Glomerular visceral epithelial cell (primary cell): ENCODE results near the gene ZNF433.
A peak's percentile ranks its signal among the peaks of the same experiment; 100 is the strongest.
"Not testable (repeated sequence)": the region's sequence is repeated elsewhere in the genome, so short reads cannot be mapped to it uniquely, and the experiment has no call there.

ENCODE experiments used
- DNase-seq: peaks from one replicate; pipeline ENCODE4 v3.0.0-alpha.2; 2016; ENCODE audit errors: extremely low spot score

The ZNF433 gene

DNA sequence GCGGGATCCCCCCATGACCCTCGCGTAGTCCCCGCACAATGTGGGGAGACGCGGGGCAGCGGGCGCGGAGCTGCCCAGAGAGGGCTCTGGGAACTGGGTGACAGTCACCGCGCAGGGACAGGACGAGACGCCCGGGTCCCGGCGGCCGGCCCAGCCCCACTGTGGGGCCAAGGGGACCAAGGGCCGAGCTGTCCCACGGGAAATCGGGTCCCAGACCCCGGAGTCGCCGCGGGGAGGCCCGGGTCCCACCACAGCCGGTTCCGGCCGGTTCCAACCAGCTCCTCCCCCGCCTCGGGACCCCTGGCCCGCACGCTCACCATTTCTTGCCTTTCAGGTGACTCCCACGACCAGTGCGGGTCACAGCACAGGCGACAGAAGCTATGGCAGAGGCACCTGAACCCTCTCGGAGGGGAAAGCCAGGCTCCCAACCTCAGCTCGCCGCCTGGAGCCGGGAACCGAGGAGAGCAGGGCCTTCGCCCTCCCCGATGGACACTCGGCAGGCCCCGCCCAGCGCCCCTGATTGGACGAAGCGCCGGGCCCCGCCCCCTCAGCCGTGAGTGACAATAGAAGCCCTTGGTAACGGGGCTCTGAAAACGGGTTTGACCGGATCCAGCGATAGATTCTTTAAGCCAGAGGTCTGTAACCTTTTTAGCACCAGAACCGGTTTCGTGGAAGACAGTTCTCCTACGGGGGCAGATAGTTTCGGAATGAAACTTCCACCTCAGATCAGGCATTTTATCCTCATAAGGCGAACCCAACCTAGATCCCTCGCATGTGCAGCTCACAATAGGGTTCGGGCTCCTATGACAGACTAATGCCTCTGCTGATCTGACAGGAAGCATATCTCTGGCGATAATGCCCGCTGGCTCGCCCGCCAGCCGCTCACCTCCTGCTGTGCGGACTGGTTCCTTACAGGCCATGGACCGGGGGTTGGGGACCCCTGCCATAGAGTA lies at the start of gene ZNF433:
Gene ZNF433, minus strand, starts transcription at position 460 of the 953 bp plus-strand sequence. Its CDS starts 140 bp downstream, at position 320.
- peak; percentile 73 for DNase-seq

GRCh38 chr19:12083336-12083735 lies 47.9 kb upstream of the ZNF433 start:
- DNase-seq: not testable (repeated sequence)

DNA sequence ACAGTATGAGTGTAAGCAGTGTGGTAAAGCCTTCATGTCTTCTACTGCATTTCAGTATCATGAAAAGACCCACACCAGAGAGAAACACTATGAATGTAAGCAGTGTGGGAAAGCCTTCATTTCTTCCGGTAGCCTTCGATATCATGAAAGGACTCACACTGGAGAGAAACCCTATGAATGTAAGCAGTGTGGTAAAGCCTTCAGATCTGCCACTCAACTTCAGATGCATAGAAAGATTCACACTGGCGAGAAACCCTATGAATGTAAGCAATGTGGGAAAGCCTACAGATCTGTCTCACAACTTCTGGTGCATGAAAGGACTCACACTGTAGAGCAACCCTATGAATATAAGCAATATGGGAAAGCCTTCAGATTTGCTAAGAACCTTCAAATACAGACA lies 41.9 kb upstream of the ZNF433 start:
- no peak for DNase-seq

GRCh38 chr19:12076331-12076730 lies 40.9 kb upstream of the ZNF433 start:
- DNase-seq: not testable (repeated sequence)

DNA sequence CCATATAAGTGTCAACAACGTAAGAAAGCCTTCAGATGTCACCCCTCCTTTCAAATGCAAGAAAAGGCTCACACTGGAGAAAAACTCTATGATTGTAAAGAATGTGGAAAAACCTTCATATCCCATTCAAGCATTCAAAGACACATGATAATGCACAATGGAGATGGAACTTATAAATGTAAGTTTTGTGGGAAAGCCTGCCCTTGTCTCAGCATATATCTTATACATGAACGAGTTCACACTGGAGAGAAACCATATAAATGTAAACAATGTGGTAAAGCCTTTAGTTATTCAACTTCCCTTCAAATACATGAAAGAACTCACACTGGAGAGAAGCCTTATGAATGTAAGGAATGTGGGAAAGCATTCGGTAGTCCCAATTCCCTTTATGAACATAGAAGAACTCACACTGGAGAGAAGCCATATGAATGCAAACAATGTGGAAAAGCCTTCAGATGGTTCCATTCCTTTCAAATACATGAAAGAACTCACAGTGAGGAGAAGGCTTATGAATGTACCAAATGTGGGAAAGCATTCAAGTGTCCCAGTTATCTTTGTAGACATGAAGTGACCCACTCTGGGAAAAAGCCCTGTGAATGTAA lies 40.2 kb upstream of the ZNF433 start:
- no peak for DNase-seq

DNA sequence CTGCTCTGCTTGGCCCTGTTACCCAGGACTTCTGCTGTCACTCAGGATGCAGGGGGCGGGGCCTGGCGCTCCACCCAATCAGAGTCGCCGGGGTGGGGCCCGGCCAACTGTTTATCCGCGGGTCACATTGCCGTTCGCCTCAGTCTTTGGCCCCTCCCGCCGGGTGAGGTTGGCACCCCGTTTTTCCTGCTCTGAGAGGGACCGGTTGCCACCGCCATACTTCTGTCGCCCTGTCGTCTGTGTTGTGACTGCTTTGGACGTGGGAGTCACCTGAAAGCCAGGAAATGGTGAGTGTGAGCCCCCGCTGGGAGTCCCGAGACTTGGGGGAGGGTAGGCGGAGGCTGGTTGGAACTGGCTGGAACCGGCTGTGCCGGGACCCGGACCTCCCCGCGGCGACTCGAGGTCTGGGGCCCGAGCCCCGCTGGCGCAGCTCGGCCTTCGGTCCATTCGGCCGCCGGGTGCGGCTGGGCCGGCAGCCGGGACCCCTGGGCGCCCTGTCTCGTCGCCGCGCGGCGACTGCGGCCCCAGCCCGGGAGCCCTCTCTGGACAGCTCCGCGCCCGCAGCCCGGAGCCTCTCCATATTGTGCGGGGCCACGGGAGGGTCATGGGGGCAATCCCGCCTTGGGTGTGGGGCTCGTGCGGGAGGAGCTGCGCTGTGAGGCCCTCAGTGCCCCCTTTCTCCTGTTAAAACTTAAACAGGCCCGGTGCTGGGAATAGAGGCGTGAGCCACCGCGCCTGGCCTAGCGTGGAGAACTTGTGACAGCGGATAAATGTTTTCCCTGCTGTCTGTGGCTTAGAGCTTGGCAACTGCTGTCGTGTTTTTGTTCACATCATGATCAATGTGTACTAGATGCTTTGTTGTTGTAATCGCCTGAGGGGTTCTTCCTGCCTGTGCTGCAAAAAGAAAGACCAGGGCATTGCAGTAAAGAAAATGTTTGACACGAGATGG lies 29.4 kb upstream of the ZNF433 start, which contains the start of gene ZNF844:
Gene ZNF844, plus strand, starts transcription at position 142 of the 949 bp plus-strand sequence. Its CDS starts 143 bp downstream, at position 285.
- no peak for DNase-seq

DNA sequence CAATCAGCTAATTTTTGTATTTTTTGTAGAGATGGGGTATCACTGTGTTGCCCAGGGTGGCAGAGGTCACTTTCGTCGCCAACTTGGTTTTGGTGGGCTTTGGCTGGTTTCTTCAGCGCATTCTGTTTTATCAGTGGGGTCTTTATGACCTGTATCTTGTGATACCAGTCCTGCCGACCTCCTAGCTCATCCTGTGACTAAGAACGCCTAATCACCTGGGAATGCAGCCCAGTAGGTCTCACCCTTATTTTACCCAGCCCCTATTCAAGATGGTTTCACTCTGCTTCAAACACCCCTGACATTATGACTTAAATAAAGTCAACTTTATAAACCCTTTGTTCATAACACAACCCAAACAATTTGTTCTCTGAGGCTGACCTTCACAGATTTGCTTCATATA lies 20.3 kb upstream of the ZNF433 start:
- no peak for DNase-seq

DNA sequence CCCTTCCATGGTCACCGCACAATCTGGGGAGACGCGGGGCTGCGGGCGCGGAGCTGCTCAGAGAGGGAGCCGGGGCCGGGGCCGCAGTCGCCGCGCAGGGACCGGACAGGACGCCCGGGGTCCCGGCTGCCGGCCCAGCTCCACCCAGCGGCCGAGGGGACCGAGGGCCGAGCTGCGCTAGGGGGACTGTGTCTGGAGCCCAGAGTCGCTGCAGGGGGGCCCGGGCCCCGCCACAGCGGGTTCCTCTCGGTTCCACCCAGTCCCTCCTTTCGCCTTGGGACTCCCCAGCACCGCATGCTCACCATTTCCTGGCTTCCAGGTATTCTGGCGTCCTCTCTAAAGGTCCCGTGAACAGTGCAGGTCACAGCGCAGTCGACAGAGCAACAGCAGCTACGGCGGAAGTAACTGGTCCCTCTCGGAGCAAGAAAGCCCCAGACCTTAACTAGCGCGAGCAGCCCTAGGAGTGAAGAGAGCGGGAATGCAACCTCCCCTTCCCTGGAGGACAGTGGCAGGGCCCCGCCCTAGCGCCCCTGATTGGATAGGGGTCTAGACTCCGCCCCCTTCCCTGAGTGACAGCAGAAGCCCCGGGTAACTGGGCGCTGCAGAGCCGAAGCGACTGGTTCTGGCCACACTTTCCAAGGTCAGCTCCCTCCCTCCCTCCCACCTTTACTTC lies 17.2 kb upstream of the ZNF433 start, which contains the start of gene ZNF878:
Gene ZNF878, minus strand, starts transcription at position 465 of the 673 bp plus-strand sequence. Its CDS starts 160 bp downstream, at position 305.
- DNase-seq: peak; percentile 55

- no peak for DNase-seq
Observed at GRCh38 chr19:12052091-12052496, 16.6 kb upstream of the ZNF433 start.

DNA sequence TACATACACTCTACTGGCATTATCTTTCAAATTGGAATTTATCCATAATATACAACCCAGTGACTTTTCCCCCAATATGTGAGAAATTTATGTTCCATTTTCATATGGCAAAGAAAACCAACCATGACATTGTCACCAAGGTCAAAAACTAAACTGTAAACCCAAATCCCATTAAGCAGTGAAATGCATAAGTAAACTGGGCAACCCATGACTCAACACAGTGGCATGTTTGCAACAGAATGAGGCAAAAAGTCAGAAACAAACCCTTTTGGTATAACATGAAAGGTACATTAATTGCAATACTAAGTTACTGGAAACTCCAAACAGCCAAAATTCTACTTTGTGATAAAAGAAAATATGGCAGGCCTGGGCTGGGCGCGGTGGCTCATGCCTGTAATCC lies 12.4 kb upstream of the ZNF433 start:
- no peak for DNase-seq

DNA sequence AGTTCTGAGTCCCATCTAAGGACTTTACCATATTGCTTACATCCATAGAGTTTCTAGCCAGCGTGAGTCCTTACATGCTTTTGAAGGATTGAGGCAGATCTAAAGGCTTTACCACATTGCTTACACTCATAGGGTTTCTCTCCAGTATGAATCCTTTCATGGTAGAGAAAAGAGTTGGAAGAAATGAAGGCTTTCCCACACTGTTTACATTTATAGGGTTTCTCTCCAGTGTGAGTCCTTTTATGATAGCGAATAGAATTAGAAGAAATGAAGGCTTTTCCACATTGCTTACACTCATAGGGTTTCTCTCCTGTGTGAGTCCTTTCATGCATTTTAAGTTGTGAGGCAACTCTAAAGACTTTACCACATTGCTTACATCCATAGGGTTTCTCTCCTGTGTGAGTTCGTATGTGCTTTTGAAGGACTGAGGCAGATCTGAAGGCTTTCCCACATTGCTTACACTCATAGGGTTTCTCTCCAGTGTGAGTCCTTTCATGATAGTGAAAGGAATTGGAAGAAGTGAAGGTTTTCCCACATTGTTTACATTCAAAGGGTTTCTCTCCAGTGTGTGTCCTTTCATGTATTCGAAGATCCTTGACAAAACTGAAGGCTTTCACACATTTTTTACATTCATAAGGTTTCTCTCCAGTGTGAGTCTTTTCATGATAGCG lies 8.4 kb upstream of the ZNF433 start:
- no peak for DNase-seq

DNA sequence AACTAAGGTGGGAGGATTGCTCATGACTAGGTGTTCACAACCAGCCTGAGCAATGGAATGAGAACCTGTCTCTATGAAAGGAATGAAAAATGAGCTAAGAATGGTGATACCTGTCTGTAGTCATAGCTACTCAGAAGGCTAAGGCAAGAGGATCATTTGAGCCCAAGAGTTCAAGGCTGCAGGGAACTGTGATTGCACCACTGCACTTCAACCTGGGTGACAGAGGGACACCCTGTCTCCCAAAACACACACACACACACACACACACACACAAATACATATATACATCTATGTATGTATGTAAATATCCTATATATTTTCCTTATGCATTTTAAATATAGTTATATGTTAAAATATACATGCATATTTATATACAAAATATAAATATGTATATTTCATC lies 7.4 kb upstream of the ZNF433 start:
- DNase-seq: no peak

- no peak for DNase-seq
Observed at GRCh38 chr19:12034620-12035019, 859 bp downstream of the ZNF433 start.

DNA sequence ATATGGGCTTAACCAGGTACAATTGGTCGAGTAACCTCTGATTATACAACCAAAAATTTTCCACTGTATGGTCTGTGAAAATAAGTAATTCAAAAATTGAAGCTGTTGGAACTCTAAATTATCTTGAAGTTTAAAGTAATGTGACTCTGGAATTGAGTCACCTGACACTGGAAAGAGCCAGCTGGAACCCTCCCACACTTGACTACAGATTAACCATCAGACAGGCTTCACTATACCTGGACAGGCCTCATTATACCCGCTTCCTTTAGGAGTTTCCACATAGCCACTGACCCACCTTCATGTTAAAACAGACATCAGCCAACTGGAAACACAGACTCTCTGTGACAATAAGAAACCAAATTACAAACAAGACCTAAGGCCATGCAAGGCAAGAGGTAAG lies 1.3 kb downstream of the ZNF433 start:
- no peak for DNase-seq

DNA sequence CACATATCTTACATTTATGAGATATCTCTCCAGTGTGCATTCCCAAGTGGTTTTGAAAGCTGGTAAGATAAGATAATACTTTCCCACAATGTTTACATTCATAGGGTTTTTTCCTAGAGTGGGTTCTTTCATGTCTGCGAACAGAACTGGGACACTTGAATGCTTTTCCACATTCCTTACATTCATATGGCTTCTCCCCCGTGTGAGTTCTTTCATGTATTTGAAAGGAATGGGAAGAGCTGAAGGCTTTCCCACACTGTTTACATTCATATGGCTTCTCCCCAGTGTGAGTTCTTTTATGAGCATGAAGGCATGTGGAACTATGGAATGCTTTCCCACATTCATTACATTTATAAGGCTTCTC lies 19.7 kb downstream of the ZNF433 start:
- DNase-seq: no peak

GRCh38 chr19:12015015-12015752 lies 20.3 kb downstream of the ZNF433 start:
- no peak for DNase-seq

GRCh38 chr19:12000152-12000981 lies 35.1 kb downstream of the ZNF433 start:
- DNase-seq: peak; percentile 22

DNA sequence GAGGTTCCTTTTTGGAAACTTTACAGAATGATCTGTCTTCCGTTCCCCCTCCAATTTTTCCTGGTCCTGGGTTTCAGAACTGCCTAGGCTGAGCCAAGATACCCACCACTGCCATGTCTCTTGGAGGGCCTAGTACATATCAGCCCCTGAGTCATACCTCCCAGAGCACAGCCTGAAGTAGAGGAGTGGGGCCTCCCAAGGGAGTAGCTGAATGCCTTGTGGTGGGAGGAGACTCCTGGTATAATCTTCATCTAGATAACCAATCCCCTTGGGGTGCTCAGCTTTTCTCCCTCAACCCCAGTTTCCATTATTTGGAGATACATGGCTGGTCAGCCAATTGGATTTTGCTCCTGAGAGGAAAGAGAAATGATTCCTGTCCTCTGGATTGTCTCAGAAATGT lies 40.3 kb downstream of the ZNF433 start:
- no peak for DNase-seq

- DNase-seq: not testable (repeated sequence)
Observed at GRCh38 chr19:11991921-11992320, 43.6 kb downstream of the ZNF433 start.
